HEK293T (cell line): Measurements from ENCODE around the gene EXOC3L1.

Source experiments
- CTCF ChIA-PET: fragments of 350-600 bp; formaldehyde crosslinking; extraction: SDS; loops from one replicate; lab custom pipeline; 2021; ENCODE audit warnings: antibody characterized with exemption, inconsistent platforms; lab: Yijun Ruan, JAX
- POLR2A ChIA-PET: fragments of 350-600 bp; formaldehyde crosslinking; extraction: SDS; loops from one replicate; lab custom pipeline; 2020; ENCODE audit warnings: antibody characterized with exemption, inconsistent platforms; lab: Yijun Ruan, JAX
- DNase-seq: peaks from one replicate; pipeline ENCODE4 v3.0.0; 2012; ENCODE audit warnings: mixed read lengths; ENCODE audit errors: extremely low spot score
- ARNT ChIP-seq: fragments of 450-650 bp; IDR thresholded peaks from 2 replicates; pipeline ENCODE4 v1.6.1; 2017; ENCODE audit warnings: mild to moderate bottlenecking
- BHLHE40 ChIP-seq: fragments of 450-650 bp; IDR thresholded peaks from 2 replicates; pipeline ENCODE4 v1.6.1; 2016; ENCODE audit warnings: mild to moderate bottlenecking, moderate library complexity, borderline replicate concordance
- CTBP1 ChIP-seq: fragments of 450-650 bp; IDR thresholded peaks from 2 replicates; pipeline ENCODE4 v1.6.1; 2016; ENCODE audit warnings: borderline replicate concordance
- ELF4 ChIP-seq: fragments of 450-650 bp; IDR thresholded peaks from 2 replicates; pipeline ENCODE4 v1.6.1; 2017; ENCODE audit warnings: antibody characterized with exemption
- FOXA1 ChIP-seq: fragments of 450-650 bp; IDR thresholded peaks from 2 replicates; pipeline ENCODE4 v1.6.1; 2016; ENCODE audit warnings: mild to moderate bottlenecking
- FOXK2 ChIP-seq: fragments of 450-650 bp; IDR thresholded peaks from 2 replicates; pipeline ENCODE4 v1.6.1; 2016; ENCODE audit warnings: mild to moderate bottlenecking
- FOXM1 ChIP-seq: fragments of 450-650 bp; IDR thresholded peaks from 2 replicates; pipeline ENCODE4 v1.6.1; 2017; ENCODE audit warnings: mild to moderate bottlenecking, borderline replicate concordance
- HDGF ChIP-seq: fragments of 450-650 bp; IDR thresholded peaks from 2 replicates; pipeline ENCODE4 v1.6.1; 2017; ENCODE audit warnings: antibody characterized with exemption, borderline replicate concordance
- L3MBTL2 ChIP-seq: fragments of 450-650 bp; conservative IDR thresholded peaks from 2 replicates; pipeline ENCODE4 v1.6.1; 2016; ENCODE audit warnings: mild to moderate bottlenecking
- LEF1 ChIP-seq: fragments of 450-650 bp; IDR thresholded peaks from 2 replicates; pipeline ENCODE4 v1.6.1; 2017; ENCODE audit warnings: mild to moderate bottlenecking, borderline replicate concordance
- NFRKB ChIP-seq: fragments of 450-650 bp; IDR thresholded peaks from 2 replicates; pipeline ENCODE4 v1.6.1; 2016; ENCODE audit warnings: mild to moderate bottlenecking, moderate library complexity
- PKNOX1 ChIP-seq: fragments of 450-650 bp; IDR thresholded peaks from 2 replicates; pipeline ENCODE4 v1.6.1; 2016
- SP1 ChIP-seq: fragments of 450-650 bp; IDR thresholded peaks from 2 replicates; pipeline ENCODE4 v1.6.1; 2017
- SUZ12 ChIP-seq: fragments of 450-650 bp; IDR thresholded peaks from 2 replicates; pipeline ENCODE4 v1.6.1; 2016; ENCODE audit warnings: mild to moderate bottlenecking
- TARDBP ChIP-seq: fragments of 450-650 bp; IDR thresholded peaks from 2 replicates; pipeline ENCODE4 v1.6.1; 2016
- ZNF384 ChIP-seq: fragments of 450-650 bp; IDR thresholded peaks from 2 replicates; pipeline ENCODE4 v1.6.1; 2016

EXOC3L1 gene

GRCh38 chr16:67190041-67190440, at the start of gene EXOC3L1:
Gene EXOC3L1, minus strand, starts transcription at chr16:67190136. Its CDS starts 460 bp downstream, at chr16:67189676.
- TF ChIP-seq ZNF384 (no peak), HDGF (no peak)
- POLR2A ChIA-PET = interaction anchor here (0.7 to 2.0 kb wide), 3 partner anchors 19 to 37 kb away, joined by 3 to 7 read pairs (median 5); partner anchors contain the start of genes NOL3 and TMEM208
- no peak for DNase-seq
- CTCF ChIA-PET = interaction anchor here (0.6 to 0.8 kb wide), 2 partner anchors 20 to 165 kb away, joined by 3 read pairs; partner anchors contain the start of gene NOL3

- no peak for TF ChIP-seq SP1
- TF ChIP-seq ELF4 = no peak
- no peak for TF ChIP-seq FOXK2
- TF ChIP-seq TARDBP = no peak
- no peak for TF ChIP-seq FOXA1
- no peak for TF ChIP-seq L3MBTL2
- TF ChIP-seq SUZ12 = no peak
- TF ChIP-seq LEF1 = no peak
- TF ChIP-seq NFRKB = no peak
- TF ChIP-seq HDGF = no peak
- TF ChIP-seq FOXM1 = no peak
- no peak for TF ChIP-seq BHLHE40
- no peak for TF ChIP-seq CTBP1
- TF ChIP-seq ARNT = no peak
- TF ChIP-seq ZNF384 = no peak
- ChIA-PET POLR2A (interaction anchor here (2.6 to 4.9 kb wide), 2 partner anchors 9 to 12 kb away, joined by 10 to 41 read pairs; partner anchors contain the start of genes FHOD1, SLC9A5 and TMEM208), CTCF (interaction anchor here (0.5 kb wide), 1 partner anchor 54 kb away, joined by 4 read pairs; no protein-coding TSS in a partner anchor)
- DNase-seq = no peak
Observed at GRCh38 chr16:67238806-67239470, 49.0 kb upstream of the EXOC3L1 start.

- no peak for TF ChIP-seq SP1
- no peak for TF ChIP-seq SUZ12
- no peak for TF ChIP-seq CTBP1
- no peak for TF ChIP-seq ZNF384
- no peak for TF ChIP-seq L3MBTL2
- TF ChIP-seq FOXK2 = no peak
- no peak for TF ChIP-seq FOXA1
- no peak for TF ChIP-seq TARDBP
- TF ChIP-seq LEF1 = no peak
- TF ChIP-seq NFRKB = no peak
- no peak for TF ChIP-seq FOXM1
- TF ChIP-seq PKNOX1 = no peak
- TF ChIP-seq ARNT = no peak
- no peak for TF ChIP-seq BHLHE40
- no peak for TF ChIP-seq ELF4
- no peak for TF ChIP-seq HDGF
- DNase-seq = no peak
- ChIA-PET CTCF (no interaction called here), POLR2A (interaction anchor here (2.6 to 4.9 kb wide), 2 partner anchors 10 to 11 kb away, joined by 10 to 41 read pairs; partner anchors contain the start of genes FHOD1, SLC9A5 and TMEM208)
Observed at GRCh38 chr16:67238278-67238575, 48.3 kb upstream of the EXOC3L1 start.

GRCh38 chr16:67237396-67238277, 47.7 kb upstream of the EXOC3L1 start:
- no peak for TF ChIP-seq ARNT
- no peak for TF ChIP-seq TARDBP
- DNase-seq = no peak
- POLR2A ChIA-PET = interaction anchor here (1.1 to 4.9 kb wide), 3 partner anchors 10 to 277 kb away, joined by 3 to 41 read pairs (median 10); partner anchors contain the start of genes CES3, FHOD1, SLC9A5 and TMEM208
- CTCF ChIA-PET = interaction anchor here (0.5 kb wide), 1 partner anchor 21 kb away, joined by 8 read pairs; no protein-coding TSS in a partner anchor

- DNase-seq = peak; percentile 97
- ChIA-PET CTCF (interaction anchor here (0.5 kb wide), 1 partner anchor 22 kb away, joined by 8 read pairs; no protein-coding TSS in a partner anchor), POLR2A (interaction anchor here (1.1 to 4.9 kb wide), 3 partner anchors 10 to 276 kb away, joined by 3 to 41 read pairs (median 22); partner anchors contain the start of genes CES3, FHOD1, SLC9A5 and TMEM208)
- TF ChIP-seq SUZ12 (no peak), ARNT (no peak), L3MBTL2 (no peak), FOXM1 (no peak), FOXA1 (no peak), CTBP1 (no peak), TARDBP (no peak), ZNF384 (no peak), NFRKB (no peak), LEF1 (no peak), SP1 (no peak), ELF4 (no peak), PKNOX1 (no peak), HDGF (no peak), BHLHE40 (no peak), FOXK2 (no peak)
Observed at GRCh38 chr16:67236563-67237395, 46.8 kb upstream of the EXOC3L1 start.
